Neutrophil (primary cell): ENCODE results near the gene LIME1.

Source experiments
- H3K27ac ChIP-seq: fragments of 200-600 bp; sonication (generic); 2 replicates; pipeline ENCODE4 v1.5.1; 2016; ENCODE audit warnings: mild to moderate bottlenecking, moderate library complexity
- H3K27me3 ChIP-seq: fragments of 200-600 bp; sonication (generic); 2 replicates; pipeline ENCODE4 v1.6.0; 2016; ENCODE audit warnings: mild to moderate bottlenecking
- H3K36me3 ChIP-seq: fragments of 200-600 bp; sonication (generic); 2 replicates; pipeline ENCODE4 v1.5.1; 2017
- H3K4me1 ChIP-seq, 2 experiments: fragments of 200-600 bp in 1 of 2; sonication (generic) in 1 of 2; 1 replicate in 1 of 2; 2 replicates in 1 of 2; pipeline versions ENCODE4 v1.5.1 to v1.6.1; 2013 to 2016; ENCODE audit warnings: low read depth in 1 of 2, low read length in 1 of 2, mild to moderate bottlenecking in 1 of 2, moderate library complexity in 1 of 2; ENCODE audit not compliant: control insufficient read depth in 1 of 2, insufficient read depth in 1 of 2
- H3K4me3 ChIP-seq, 2 experiments: fragments of 200-600 bp in 1 of 2; sonication (generic) in 1 of 2; 1 replicate in 1 of 2; 2 replicates in 1 of 2; pipeline ENCODE4 v1.5.1; 2013 to 2016; ENCODE audit warnings: low read depth in 1 of 2, low read length in 1 of 2, mild to moderate bottlenecking in 1 of 2, moderate library complexity in 1 of 2
- H3K9me3 ChIP-seq: fragments of 200-600 bp; sonication (generic); 2 replicates; pipeline ENCODE4 v1.5.1; 2016
- CTCF ChIP-seq: fragments of 200-600 bp; sonication (generic); IDR thresholded peaks from 2 replicates; pipeline ENCODE4 v1.5.1; 2016; ENCODE audit warnings: antibody characterized with exemption

The LIME1 gene

GRCh38 chr20:63749597-63750508 is 13.4 kb downstream of the LIME1 start:
- Histone ChIP-seq H3K4me1 (no peaks in the 10 kb centered on the region), H3K4me3 (no peak overlapping the region), H3K36me3 (no peaks in the 10 kb centered on the region), H3K27ac (no peak overlapping the region), H3K9me3 (no peaks in the 10 kb centered on the region), H3K27me3 (peaks cover 17% of the 10 kb centered on the region)
- no peak for TF ChIP-seq CTCF

GRCh38 chr20:63750807-63751470 is 14.5 kb downstream of the LIME1 start:
- H3K27ac ChIP-seq, result no peak overlapping the region
- no peaks in the 10 kb centered on the region for H3K36me3 ChIP-seq
- no peak for TF ChIP-seq CTCF
- H3K4me3 ChIP-seq, result no peak overlapping the region
- H3K4me1 ChIP-seq, result no peaks in the 10 kb centered on the region
- H3K9me3 ChIP-seq, result no peaks in the 10 kb centered on the region
- peaks cover 17% of the 10 kb centered on the region for H3K27me3 ChIP-seq

GRCh38 chr20:63751471-63752271 is 15.2 kb downstream of the LIME1 start:
- Histone ChIP-seq H3K27me3 (peaks cover 17% of the 10 kb centered on the region), H3K27ac (no peak overlapping the region), H3K9me3 (no peaks in the 10 kb centered on the region), H3K36me3 (no peaks in the 10 kb centered on the region), H3K4me3 (no peak overlapping the region), H3K4me1 (no peaks in the 10 kb centered on the region)
- TF ChIP-seq CTCF, result no peak

- Histone ChIP-seq H3K9me3 (no peaks in the 10 kb centered on the region), H3K27ac (no peak overlapping the region), H3K4me3 (no peak overlapping the region), H3K36me3 (no peaks in the 10 kb centered on the region), H3K4me1 (no peaks in the 10 kb centered on the region), H3K27me3 (peaks cover 17% of the 10 kb centered on the region)
- no peak for TF ChIP-seq CTCF
Observed at GRCh38 chr20:63752411-63753101, 16.1 kb downstream of the LIME1 start.

- no peaks in the 10 kb centered on the region for H3K4me1 ChIP-seq
- H3K27ac ChIP-seq, result no peak overlapping the region
- H3K27me3 ChIP-seq, result peaks cover 17% of the 10 kb centered on the region
- TF ChIP-seq CTCF, result no peak
- H3K4me3 ChIP-seq, result no peak overlapping the region
- H3K9me3 ChIP-seq, result no peaks in the 10 kb centered on the region
- no peaks in the 10 kb centered on the region for H3K36me3 ChIP-seq
Observed at GRCh38 chr20:63753381-63753780, 16.9 kb downstream of the LIME1 start.
